GM23338 (cell line): ENCODE data around the gene CALR3. TPM values are rescaled to one million over a fixed set of nuclear protein-coding genes. Genes with fewer than 3 reads are reported as not detected.

Experiments used
- ATAC-seq: fragments of 200-7000 bp; cut with Tn5 transposase; 3 replicates; pipeline ENCODE4 v1.9.1; 2020
- DNase-seq: peaks from one replicate; pipeline ENCODE4 v3.0.0-alpha.2; 2015; ENCODE audit warnings: low spot score
- H2AFZ ChIP-seq: fragments of 200-600 bp; sonication (generic); 2 replicates; pipeline ENCODE4 v1.8.0; 2016; ENCODE audit warnings: antibody characterized with exemption, mild to moderate bottlenecking, moderate library complexity
- H3F3A ChIP-seq: fragments of 200-600 bp; sonication (generic); replicated peaks from 2 replicates; pipeline ENCODE4 v1.8.0; 2017; ENCODE audit warnings: antibody characterized with exemption, mixed run types, low read depth
- H3K27ac ChIP-seq: fragments of 200-600 bp; sonication (generic); 2 replicates; pipeline ENCODE4 v1.6.1; 2016; ENCODE audit warnings: low read depth
- H3K27me3 ChIP-seq: fragments of 200-600 bp; sonication (generic); 2 replicates; pipeline ENCODE4 v1.8.0; 2016; ENCODE audit warnings: mild to moderate bottlenecking, mixed run types, moderate library complexity; ENCODE audit not compliant: insufficient read depth
- H3K36me3 ChIP-seq: fragments of 200-600 bp; sonication (generic); 2 replicates; pipeline ENCODE4 v1.8.0; 2016; ENCODE audit warnings: mild to moderate bottlenecking; ENCODE audit not compliant: insufficient read depth
- H3K4me1 ChIP-seq: fragments of 200-600 bp; sonication (generic); 2 replicates; pipeline ENCODE4 v1.8.0; 2016; ENCODE audit warnings: mild to moderate bottlenecking, moderate library complexity; ENCODE audit not compliant: insufficient read depth
- H3K4me2 ChIP-seq: fragments of 200-600 bp; sonication (generic); 2 replicates; pipeline ENCODE4 v1.7.1; 2017; ENCODE audit warnings: mixed run types
- H3K4me3 ChIP-seq: fragments of 200-600 bp; sonication (generic); 2 replicates; pipeline ENCODE4 v1.6.1; 2016; ENCODE audit warnings: mixed run types
- H3K79me2 ChIP-seq: fragments of 200-600 bp; sonication (generic); replicated peaks from 2 replicates; pipeline ENCODE4 v1.8.0; 2017; ENCODE audit warnings: mild to moderate bottlenecking; ENCODE audit not compliant: insufficient read depth
- H3K9me2 ChIP-seq: fragments of 200-600 bp; sonication (generic); 2 replicates; pipeline ENCODE4 v1.8.0; 2017; ENCODE audit not compliant: insufficient read depth
- H4K20me1 ChIP-seq: fragments of 200-600 bp; sonication (generic); replicated peaks from 2 replicates; pipeline ENCODE4 v1.8.0; 2017; ENCODE audit warnings: mild to moderate bottlenecking; ENCODE audit not compliant: insufficient read depth
- H3K27ac Mint-ChIP-seq: 2 replicates; pipeline ENCODE4 v1.8.0; 2020; ENCODE audit warnings: inconsistent platforms, mild to moderate bottlenecking, moderate library complexity, mixed read lengths
- H3K27me3 Mint-ChIP-seq: 3 replicates; pipeline ENCODE4 v1.8.0; 2022; ENCODE audit warnings: low read depth, mild to moderate bottlenecking, moderate library complexity, mixed read lengths, inconsistent platforms; ENCODE audit not compliant: insufficient read depth, poor library complexity
- H3K36me3 Mint-ChIP-seq: 3 replicates; pipeline ENCODE4 v1.8.0; 2021; ENCODE audit warnings: low read depth, mild to moderate bottlenecking, inconsistent platforms, moderate library complexity, mixed read lengths
- H3K4me1 Mint-ChIP-seq: 3 replicates; pipeline ENCODE4 v1.8.0; 2020; ENCODE audit warnings: mild to moderate bottlenecking, inconsistent platforms, mixed read lengths
- H3K4me3 Mint-ChIP-seq: 3 replicates; pipeline ENCODE4 v1.8.0; 2021; ENCODE audit warnings: moderate library complexity, mild to moderate bottlenecking, inconsistent platforms, mixed read lengths
- H3K9me3 Mint-ChIP-seq: 3 replicates; pipeline ENCODE4 v1.8.0; 2020; ENCODE audit warnings: moderate library complexity, mild to moderate bottlenecking, inconsistent platforms, mixed read lengths
- CREB1 ChIP-seq: fragments of 250-450 bp; sonication (Bioruptor Pico); IDR thresholded peaks from 2 replicates; pipeline ENCODE4 v1.5.0; 2020; ENCODE audit warnings: low read depth, mild to moderate bottlenecking, moderate library complexity
- ETS1 ChIP-seq: IDR thresholded peaks from 2 replicates; pipeline ENCODE4 v1.6.1; 2016; ENCODE audit warnings: antibody characterized with exemption
- EZH2phosphoT487 ChIP-seq: fragments of 200-600 bp; sonication (generic); IDR thresholded peaks from one replicate; pipeline ENCODE4 v1.8.1; 2018; ENCODE audit warnings: antibody characterized with exemption; ENCODE audit not compliant: unreplicated experiment
- JUNB ChIP-seq: IDR thresholded peaks from one replicate; pipeline ENCODE4 v1.6.1; 2016; ENCODE audit warnings: antibody characterized with exemption; ENCODE audit not compliant: unreplicated experiment
- STAT1 ChIP-seq: IDR thresholded peaks from one replicate; pipeline ENCODE4 v1.6.1; 2016; ENCODE audit warnings: antibody characterized with exemption; ENCODE audit not compliant: unreplicated experiment
- ZNF331 ChIP-seq: fragments of 250-450 bp; sonication (Bioruptor Pico); IDR thresholded peaks from 2 replicates; pipeline ENCODE4 v1.5.0; 2020; ENCODE audit warnings: low read depth, mild to moderate bottlenecking, moderate library complexity
- polyA plus RNA-seq: library from polyadenylated mRNA; unstranded; fragments of >200 nt; fragmentation: Nextera tagmentation; extraction: Ambion mirVana; gene quantifications from 2 replicates; pipeline ENCODE4 v1.2.1, GENCODE V29; 2016
- total RNA-seq: library from RNA; depleted of rRNA; stranded (reverse); fragments of >200 nt; shearing (Covaris generic); gene quantifications from 2 replicates; pipeline ENCODE4 v1.2.3, GENCODE V29; 2014
- TF ChIP-seq, protein P1 (sequence below): IDR thresholded peaks from one replicate; pipeline ENCODE4 v1.6.1; 2018; ENCODE audit warnings: antibody characterized with exemption; ENCODE audit not compliant: unreplicated experiment

The CALR3 gene
- total and polyA plus RNA-seq, 2 experiments from 2014 or later: 0.42 to 0.66 TPM

GRCh38 chr19:16541526-16542044 is 45.6 kb upstream of the CALR3 start:
- H3K27me3 Mint-ChIP-seq: peaks cover 10% of the 10 kb centered on the region
- Histone ChIP-seq H2AFZ (no peak overlapping the region; the same call in 1 of the 2 replicates), H3K36me3 (0 out of 2 replicates have a peak, but pooled peaks cover 5% of the 10 kb centered on the region), H3K4me2 (peak overlapping the region; percentile 99), H3K9me2 (no peaks in the 10 kb centered on the region), H4K20me1 (peaks cover 39% of the 10 kb centered on the region), H3K27ac (peak overlapping the region; percentile 88), H3K4me1 (peaks cover 11% of the 10 kb centered on the region), H3K79me2 (peaks cover 76% of the 10 kb centered on the region), H3K4me3 (peak overlapping the region; percentile 100), H3F3A (0 out of 2 replicates have a peak, but pooled peaks cover 16% of the 10 kb centered on the region), H3K27me3 (no peaks in the 10 kb centered on the region)
- peaks cover 20% of the 10 kb centered on the region for H3K4me1 Mint-ChIP-seq
- peaks cover 46% of the 10 kb centered on the region for H3K36me3 Mint-ChIP-seq
- peak overlapping the region; percentile 66 for H3K27ac Mint-ChIP-seq
- no peaks in the 10 kb centered on the region for H3K9me3 Mint-ChIP-seq
- no peak for TF ChIP-seq STAT1
- H3K4me3 Mint-ChIP-seq: peak overlapping the region; percentile 97
- ATAC-seq (no peak; the same call in 2 of the 3 replicates), DNase-seq (peak; percentile 48)

DNA sequence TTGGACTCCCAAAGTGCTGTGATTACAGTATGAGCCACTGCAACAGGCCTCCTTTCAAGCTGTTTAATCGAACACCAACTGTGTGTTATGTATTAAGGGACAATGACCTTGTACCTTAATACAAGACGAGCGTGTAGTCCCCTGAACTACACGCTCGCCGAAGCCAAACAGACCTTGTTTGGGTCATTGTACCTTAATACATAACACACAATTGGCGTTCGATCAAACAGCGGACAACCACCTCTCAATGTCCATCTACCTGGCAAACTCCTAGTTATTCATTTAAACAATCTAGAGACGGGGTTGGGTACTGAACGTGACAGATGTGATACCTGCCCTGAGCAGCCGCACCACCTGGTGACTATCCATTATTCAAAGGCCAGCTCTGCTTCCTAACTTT is 45.0 kb upstream of the CALR3 start:
- Histone ChIP-seq H3K4me2 (peak overlapping the region; percentile 99), H3K4me1 (peaks cover 11% of the 10 kb centered on the region), H3K36me3 (0 out of 2 replicates have a peak, but pooled peaks cover 5% of the 10 kb centered on the region), H3F3A (0 out of 2 replicates have a peak, but pooled peaks cover 16% of the 10 kb centered on the region), H4K20me1 (peaks cover 44% of the 10 kb centered on the region), H3K27me3 (no peaks in the 10 kb centered on the region), H2AFZ (no peak overlapping the region), H3K27ac (peak overlapping the region; percentile 88; the same call in 1 of the 2 replicates), H3K4me3 (peak overlapping the region; percentile 100), H3K9me2 (no peaks in the 10 kb centered on the region), H3K79me2 (peaks cover 82% of the 10 kb centered on the region)
- Mint-ChIP-seq H3K27me3 (peaks cover 12% of the 10 kb centered on the region), H3K9me3 (no peaks in the 10 kb centered on the region), H3K4me1 (peaks cover 20% of the 10 kb centered on the region), H3K36me3 (peaks cover 51% of the 10 kb centered on the region), H3K4me3 (peak overlapping the region; percentile 97), H3K27ac (peak overlapping the region; percentile 66; the same call in 1 of the 2 replicates)
- ATAC-seq (no peak), DNase-seq (no peak)
- TF ChIP-seq ETS1 (no peak), ZNF331 (CRISPR knock-in tag) (no peak), JUNB (no peak), EZH2phosphoT487 (no peak), CREB1 (no peak), STAT1 (no peak)
- TF ChIP-seq, protein P1, sequence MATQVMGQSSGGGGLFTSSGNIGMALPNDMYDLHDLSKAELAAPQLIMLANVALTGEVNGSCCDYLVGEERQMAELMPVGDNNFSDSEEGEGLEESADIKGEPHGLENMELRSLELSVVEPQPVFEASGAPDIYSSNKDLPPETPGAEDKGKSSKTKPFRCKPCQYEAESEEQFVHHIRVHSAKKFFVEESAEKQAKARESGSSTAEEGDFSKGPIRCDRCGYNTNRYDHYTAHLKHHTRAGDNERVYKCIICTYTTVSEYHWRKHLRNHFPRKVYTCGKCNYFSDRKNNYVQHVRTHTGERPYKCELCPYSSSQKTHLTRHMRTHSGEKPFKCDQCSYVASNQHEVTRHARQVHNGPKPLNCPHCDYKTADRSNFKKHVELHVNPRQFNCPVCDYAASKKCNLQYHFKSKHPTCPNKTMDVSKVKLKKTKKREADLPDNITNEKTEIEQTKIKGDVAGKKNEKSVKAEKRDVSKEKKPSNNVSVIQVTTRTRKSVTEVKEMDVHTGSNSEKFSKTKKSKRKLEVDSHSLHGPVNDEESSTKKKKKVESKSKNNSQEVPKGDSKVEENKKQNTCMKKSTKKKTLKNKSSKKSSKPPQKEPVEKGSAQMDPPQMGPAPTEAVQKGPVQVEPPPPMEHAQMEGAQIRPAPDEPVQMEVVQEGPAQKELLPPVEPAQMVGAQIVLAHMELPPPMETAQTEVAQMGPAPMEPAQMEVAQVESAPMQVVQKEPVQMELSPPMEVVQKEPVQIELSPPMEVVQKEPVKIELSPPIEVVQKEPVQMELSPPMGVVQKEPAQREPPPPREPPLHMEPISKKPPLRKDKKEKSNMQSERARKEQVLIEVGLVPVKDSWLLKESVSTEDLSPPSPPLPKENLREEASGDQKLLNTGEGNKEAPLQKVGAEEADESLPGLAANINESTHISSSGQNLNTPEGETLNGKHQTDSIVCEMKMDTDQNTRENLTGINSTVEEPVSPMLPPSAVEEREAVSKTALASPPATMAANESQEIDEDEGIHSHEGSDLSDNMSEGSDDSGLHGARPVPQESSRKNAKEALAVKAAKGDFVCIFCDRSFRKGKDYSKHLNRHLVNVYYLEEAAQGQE: no peak
